ENCODE results near the gene PSMA6. TPM values are rescaled to one million over a fixed set of nuclear protein-coding genes. Genes with fewer than 3 reads are reported as not detected.

PSMA6 gene
- total RNA-seq, 3 donors from 2014 or later (not counting 1 experiment from before 2014, with no cell fraction given) = 130 to 141 (median 139) TPM

- peak in 2 of 3 donors; percentile 55 to 59 for ATAC-seq
- DNase-seq = peak in 1 of 2 donors; percentile 45
Observed at GRCh38 chr14:35261774-35262173, 30.4 kb upstream of the PSMA6 start.

GRCh38 chr14:35262436-35262835 lies 29.7 kb upstream of the PSMA6 start:
- DNase-seq = no peak
- intact Hi-C loops (cut with micrococcal nuclease) = no loop called here
- no peak for TF ChIP-seq CTCF (IDR thresholded peaks at IDR 0.05)
- H3K9me3 ChIP-seq (ENCODE audit: control insufficient read depth, insufficient read depth, low read length) = no peaks in the 10 kb centered on the region
- Mint-ChIP-seq H3K4me3 (no peak overlapping the region), H3K4me1 (peaks cover under 1 to 6% of the 10 kb centered on the region in 2 donors), H3K27ac (no peak overlapping the region), H3K27me3 (ENCODE audit: low read depth in 2 of 2) (no peaks in the 10 kb centered on the region), H3K9me3 (no peaks in the 10 kb centered on the region), H3K36me3 (peaks cover 10% of the 10 kb centered on the region)
- no peak for ATAC-seq
- peaks cover 10% of the 10 kb centered on the region for H3K36me3 ChIP-seq (ENCODE audit: control insufficient read depth, insufficient read depth, low read length)
- H3K4me3 ChIP-seq (ENCODE audit: low read length) = no peak overlapping the region
- WGBS (ENCODE audit: insufficient coverage) = 85% methylated on average over 3 of the region's 3 CpGs
- no peak overlapping the region for H3K27ac ChIP-seq (ENCODE audit: low read length)
- H3K27me3 ChIP-seq (ENCODE audit: control insufficient read depth, insufficient read depth, low read length) = no peaks in the 10 kb centered on the region
- H3K4me1 ChIP-seq (ENCODE audit: control insufficient read depth, insufficient read depth, low read length) = no peaks in the 10 kb centered on the region

More at GRCh38 chr14:35261774-35262173, 30.4 kb upstream of the PSMA6 start:
- Mint-ChIP-seq H3K27me3 (ENCODE audit: low read depth in 2 of 2) (no peaks in the 10 kb centered on the region), H3K4me1 (peaks cover 4% of the 10 kb centered on the region in 2 donors), H3K9me3 (no peaks in the 10 kb centered on the region), H3K4me3 (no peak overlapping the region), H3K27ac (no peak overlapping the region), H3K36me3 (peaks cover 3% of the 10 kb centered on the region)
- H3K4me3 ChIP-seq (ENCODE audit: low read length) = no peak overlapping the region
- no peaks in the 10 kb centered on the region for H3K4me1 ChIP-seq (ENCODE audit: control insufficient read depth, insufficient read depth, low read length)
- H3K27ac ChIP-seq (ENCODE audit: low read length) = no peak overlapping the region
- no peak for TF ChIP-seq CTCF (IDR thresholded peaks at IDR 0.05)
- intact Hi-C loops (cut with micrococcal nuclease) = no loop called here
- peaks cover 6% of the 10 kb centered on the region for H3K36me3 ChIP-seq (ENCODE audit: control insufficient read depth, insufficient read depth, low read length)
- 92% methylated on average over 2 of the region's 2 CpGs for WGBS (ENCODE audit: insufficient coverage)
- no peaks in the 10 kb centered on the region for H3K27me3 ChIP-seq (ENCODE audit: control insufficient read depth, insufficient read depth, low read length)
- H3K9me3 ChIP-seq (ENCODE audit: control insufficient read depth, insufficient read depth, low read length) = no peaks in the 10 kb centered on the region

- intact Hi-C loops (cut with micrococcal nuclease) = no loop called here
- no peaks in the 10 kb centered on the region for H3K4me1 ChIP-seq (ENCODE audit: control insufficient read depth, insufficient read depth, low read length)
- DNase-seq = no peak
- no peak for TF ChIP-seq CTCF (IDR thresholded peaks at IDR 0.05)
- peaks cover 27% of the 10 kb centered on the region for H3K36me3 ChIP-seq (ENCODE audit: control insufficient read depth, insufficient read depth, low read length)
- peaks cover 0 to 6% of the 10 kb centered on the region in 2 donors for H3K4me1 Mint-ChIP-seq
- H3K4me3 Mint-ChIP-seq = no peak overlapping the region
- no peaks in the 10 kb centered on the region for H3K9me3 Mint-ChIP-seq
- H3K4me3 ChIP-seq (ENCODE audit: low read length) = no peak overlapping the region
- no peak for ATAC-seq
- no peak overlapping the region for H3K27ac Mint-ChIP-seq
- peaks cover 10% of the 10 kb centered on the region for H3K36me3 Mint-ChIP-seq
- no peaks in the 10 kb centered on the region for H3K27me3 ChIP-seq (ENCODE audit: control insufficient read depth, insufficient read depth, low read length)
- no peak overlapping the region for H3K27ac ChIP-seq (ENCODE audit: low read length)
- no peaks in the 10 kb centered on the region for H3K9me3 ChIP-seq (ENCODE audit: control insufficient read depth, insufficient read depth, low read length)
- H3K27me3 Mint-ChIP-seq (ENCODE audit: low read depth in 2 of 2) = no peaks in the 10 kb centered on the region
Observed at GRCh38 chr14:35268946-35269345, 23.2 kb upstream of the PSMA6 start.

- H3K36me3 Mint-ChIP-seq = peaks cover 15% of the 10 kb centered on the region
Observed at GRCh38 chr14:35274805-35275204, 17.4 kb upstream of the PSMA6 start.

More at GRCh38 chr14:35274805-35275204, 17.4 kb upstream of the PSMA6 start:
- Histone ChIP-seq H3K27ac (ENCODE audit: low read length) (no peak overlapping the region), H3K9me3 (ENCODE audit: control insufficient read depth, insufficient read depth, low read length) (no peaks in the 10 kb centered on the region), H3K4me1 (ENCODE audit: control insufficient read depth, insufficient read depth, low read length) (no peaks in the 10 kb centered on the region), H3K4me3 (ENCODE audit: low read length) (no peak overlapping the region), H3K36me3 (ENCODE audit: control insufficient read depth, insufficient read depth, low read length) (peaks cover 30% of the 10 kb centered on the region), H3K27me3 (ENCODE audit: control insufficient read depth, insufficient read depth, low read length) (no peaks in the 10 kb centered on the region)
- no peaks in the 10 kb centered on the region for H3K4me1 Mint-ChIP-seq
- no peak overlapping the region for H3K27ac Mint-ChIP-seq
- intact Hi-C loops (cut with micrococcal nuclease) = no loop called here
- ATAC-seq (no peak), DNase-seq (no peak)
- H3K9me3 Mint-ChIP-seq = no peaks in the 10 kb centered on the region
- WGBS (ENCODE audit: insufficient coverage) = no CpG with 5 or more reads among the region's 2 CpGs
- no peak for TF ChIP-seq CTCF (IDR thresholded peaks at IDR 0.05)
- H3K27me3 Mint-ChIP-seq (ENCODE audit: low read depth in 2 of 2) = no peaks in the 10 kb centered on the region
- H3K4me3 Mint-ChIP-seq = no peak overlapping the region
